Measurements from ENCODE around the gene CHD1L.
"Not testable (repeated sequence)": the region's sequence is repeated elsewhere in the genome, so short reads cannot be mapped to it uniquely, and the experiment has no call there.

CHD1L gene

GRCh38 chr1:147242449-147243227, at the start of gene CHD1L:
CHD1L (plus strand) TSS chr1:147242684; CDS start chr1:147242704, 20 bp downstream.
- DNase-seq (ENCODE audit: low read depth in 2 of 3, low spot score in 2 of 3), result peak; percentile 78 to 84 (median 83)

DNA sequence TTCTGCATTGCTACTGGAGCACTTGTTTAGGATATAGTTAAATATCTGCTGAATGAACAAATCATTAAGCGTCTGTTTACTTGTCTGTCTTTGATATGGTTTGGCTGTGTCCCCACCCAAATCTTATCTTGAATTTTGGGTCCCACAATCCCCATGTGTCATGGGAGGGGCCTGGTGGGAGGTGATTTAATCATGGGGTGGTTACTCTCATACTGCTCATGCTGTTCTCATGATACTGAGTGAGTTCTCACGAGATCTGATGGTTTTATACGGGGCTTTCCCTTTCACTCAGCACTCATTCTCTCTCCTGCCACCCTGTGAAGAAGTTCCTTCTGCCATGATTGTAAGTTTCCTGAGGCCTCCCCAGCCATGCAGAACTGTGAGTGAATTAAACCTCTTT, 45.2 kb upstream of the CHD1L start:
- not testable (repeated sequence) for DNase-seq (ENCODE audit: low read depth in 2 of 3, low spot score in 2 of 3)

- no peak for DNase-seq (ENCODE audit: low read depth in 2 of 3, low spot score in 2 of 3)
Measured at GRCh38 chr1:147201276-147201675, 41.2 kb upstream of the CHD1L start.

DNA sequence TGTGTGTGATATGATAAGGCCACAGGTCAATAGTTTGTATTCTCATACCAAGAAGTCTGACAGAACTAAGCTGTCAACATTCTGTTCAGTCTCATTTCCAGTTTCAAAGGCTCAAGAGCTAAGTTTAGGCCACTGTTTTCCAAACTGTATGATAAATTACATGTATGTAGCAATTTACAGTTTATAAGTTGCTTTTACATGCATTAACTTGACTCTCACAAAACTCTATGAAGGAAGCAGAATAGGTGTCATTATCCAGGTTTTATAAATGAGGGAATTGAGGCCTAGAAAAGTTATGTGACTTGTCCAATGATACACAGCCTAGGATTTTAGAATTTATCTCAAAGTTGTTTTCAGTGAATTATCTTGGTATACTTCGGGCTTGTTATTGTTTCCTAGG, 40.7 kb upstream of the CHD1L start:
- DNase-seq (ENCODE audit: low read depth in 2 of 3, low spot score in 2 of 3), result no peak

DNA sequence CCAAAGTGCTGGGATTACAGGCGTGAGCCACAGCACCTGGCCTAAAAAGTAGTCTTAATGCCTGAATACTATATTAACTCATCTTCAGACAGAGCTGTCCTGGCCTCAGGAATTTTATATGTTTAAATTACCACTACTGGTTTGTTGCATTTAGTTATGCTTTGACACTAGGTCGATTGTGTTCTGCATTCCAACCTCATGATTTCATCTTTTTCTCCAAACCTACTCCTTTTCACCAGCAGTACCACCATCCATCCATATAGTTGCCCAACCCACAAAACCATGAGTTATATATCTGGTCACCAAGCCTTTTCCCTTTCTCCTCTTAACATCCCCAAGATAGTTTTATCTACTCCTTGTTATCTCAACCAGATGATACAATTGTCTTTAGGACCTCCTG, 39.9 kb upstream of the CHD1L start:
- no peak for DNase-seq (ENCODE audit: low read depth in 2 of 3, low spot score in 2 of 3)

DNA sequence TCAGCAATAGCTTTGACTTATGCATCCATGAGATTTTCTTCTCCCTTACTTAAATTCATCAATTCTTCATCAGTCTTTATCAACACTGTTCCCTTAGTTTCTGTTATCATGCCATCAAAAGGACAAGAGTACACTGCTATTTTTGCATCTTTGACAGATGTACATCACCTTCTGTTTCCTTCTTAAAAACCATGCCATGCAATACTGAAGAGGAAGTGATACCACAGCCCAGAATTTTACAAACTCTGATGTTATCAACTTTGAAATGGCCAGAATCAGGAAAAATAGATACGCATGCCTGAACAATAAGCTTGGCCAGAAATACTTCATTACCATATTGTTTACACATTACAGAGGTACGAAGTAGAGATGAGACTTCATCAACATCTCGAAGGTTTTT, 38.4 kb upstream of the CHD1L start:
- DNase-seq (ENCODE audit: low read depth in 2 of 3, low spot score in 2 of 3), result no peak

GRCh38 chr1:147207192-147207591, 35.3 kb upstream of the CHD1L start:
- no peak for DNase-seq (ENCODE audit: low read depth in 2 of 3, low spot score in 2 of 3)

GRCh38 chr1:147208619-147209018, 33.9 kb upstream of the CHD1L start:
- no peak for DNase-seq (ENCODE audit: low read depth in 2 of 3, low spot score in 2 of 3)

GRCh38 chr1:147209825-147210821, 32.4 kb upstream of the CHD1L start:
- no peak for DNase-seq (ENCODE audit: low read depth in 2 of 3, low spot score in 2 of 3)

GRCh38 chr1:147210987-147211386, 31.5 kb upstream of the CHD1L start:
- no peak for DNase-seq (ENCODE audit: low read depth in 2 of 3, low spot score in 2 of 3)

GRCh38 chr1:147211577-147211976, 30.9 kb upstream of the CHD1L start:
- DNase-seq (ENCODE audit: low read depth in 2 of 3, low spot score in 2 of 3), result no peak

GRCh38 chr1:147213271-147213670, 29.2 kb upstream of the CHD1L start:
- DNase-seq (ENCODE audit: low read depth in 2 of 3, low spot score in 2 of 3), result no peak

DNA sequence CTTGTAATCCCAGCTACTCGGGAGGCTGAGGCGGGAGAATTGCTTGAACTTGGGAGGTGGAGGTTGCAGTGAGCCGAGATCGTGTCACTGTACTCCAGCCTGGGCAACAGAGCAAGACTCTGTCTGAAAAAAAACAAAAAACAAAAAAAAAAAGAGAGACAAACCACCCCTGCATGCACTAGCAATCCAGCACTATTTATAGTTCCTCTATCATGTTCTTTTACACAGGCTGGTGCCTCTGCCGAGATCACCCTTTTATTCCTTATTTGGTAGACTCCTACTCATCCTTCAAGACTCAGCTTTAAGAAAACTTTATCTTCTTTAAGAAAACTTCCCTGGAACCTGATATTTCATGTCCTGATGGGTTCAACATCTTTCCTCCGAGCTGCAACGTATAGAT, 28.2 kb upstream of the CHD1L start:
- DNase-seq (ENCODE audit: low read depth in 2 of 3, low spot score in 2 of 3), result no peak

DNA sequence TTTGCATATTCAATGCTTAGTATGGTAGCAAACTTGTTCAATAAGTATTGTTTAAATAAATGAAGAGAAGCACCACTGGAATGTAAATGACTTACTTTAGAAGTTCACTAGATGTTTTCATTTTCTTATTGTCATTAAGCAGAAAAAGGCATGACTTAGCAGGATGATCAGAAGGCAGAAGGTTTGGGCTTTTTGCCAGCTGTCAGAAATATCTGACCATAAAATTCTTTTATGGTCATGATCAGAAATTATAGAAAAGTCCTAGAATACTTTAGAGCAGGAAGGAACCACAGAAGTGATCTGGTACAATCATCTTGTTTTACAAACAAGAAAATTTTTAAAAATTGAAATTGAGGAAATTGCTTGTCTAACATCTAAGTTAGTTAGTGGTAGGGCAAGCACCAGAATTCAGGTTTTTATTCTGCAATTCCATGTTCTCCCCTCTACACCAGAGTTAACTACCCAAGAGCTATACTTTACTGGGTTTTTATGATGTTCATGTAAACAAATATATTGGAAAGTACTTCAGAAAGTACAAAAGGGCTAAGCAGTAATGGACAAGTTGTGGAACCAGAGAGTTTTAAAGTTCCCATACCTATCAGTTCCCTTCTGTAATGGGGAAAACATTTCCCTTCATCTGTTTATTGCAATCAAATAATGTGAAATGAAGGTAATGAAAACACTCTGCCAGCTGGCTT, 27.5 kb upstream of the CHD1L start:
- no peak for DNase-seq (ENCODE audit: low read depth in 2 of 3, low spot score in 2 of 3)

GRCh38 chr1:147215540-147215916, 27.0 kb upstream of the CHD1L start:
- DNase-seq (ENCODE audit: low read depth in 2 of 3, low spot score in 2 of 3), result no peak

DNA sequence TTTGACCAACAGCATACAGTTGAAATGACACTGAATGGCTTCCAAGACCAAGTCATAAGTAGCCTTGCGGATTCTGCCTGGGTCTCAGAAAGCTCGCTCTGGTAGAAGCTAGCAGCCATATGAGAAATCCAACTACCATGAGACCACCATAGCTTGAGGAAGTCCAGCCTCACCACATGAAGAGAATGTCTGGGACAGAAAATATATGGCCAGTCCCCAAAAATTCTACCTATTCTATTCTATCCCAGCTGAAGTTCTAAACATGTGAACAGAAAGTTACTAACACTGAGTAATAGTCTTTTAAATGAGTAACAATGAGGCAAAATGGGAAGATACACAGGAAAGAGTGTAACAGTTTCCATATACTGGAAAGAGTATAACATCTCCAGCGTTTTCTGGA, 26.4 kb upstream of the CHD1L start:
- no peak for DNase-seq (ENCODE audit: low read depth in 2 of 3, low spot score in 2 of 3)

DNA sequence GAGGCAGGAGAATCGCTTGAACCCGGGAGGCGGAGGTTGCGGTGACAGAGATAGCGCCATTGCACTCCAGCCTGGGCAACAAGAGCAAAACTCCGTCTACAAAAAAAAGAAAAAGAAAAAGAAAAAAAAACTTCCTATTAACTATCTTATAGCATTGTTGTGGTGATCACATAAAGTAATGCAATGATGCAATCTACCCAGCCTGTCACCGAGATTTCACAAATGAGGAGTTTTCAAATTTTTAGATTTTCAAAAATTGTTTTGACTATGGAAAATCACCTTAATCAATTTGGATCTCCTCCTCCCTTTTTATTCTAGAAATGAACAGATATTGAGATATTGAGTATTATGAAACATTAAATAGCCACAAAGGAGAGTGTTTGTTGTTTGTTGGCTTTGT, 25.3 kb upstream of the CHD1L start:
- DNase-seq (ENCODE audit: low read depth in 2 of 3, low spot score in 2 of 3), result no peak

- no peak for DNase-seq (ENCODE audit: low read depth in 2 of 3, low spot score in 2 of 3)
Measured at GRCh38 chr1:147218606-147219005, 23.9 kb upstream of the CHD1L start.

GRCh38 chr1:147223740-147224615, 18.5 kb upstream of the CHD1L start:
- DNase-seq (ENCODE audit: low read depth in 2 of 3, low spot score in 2 of 3), result no peak

DNA sequence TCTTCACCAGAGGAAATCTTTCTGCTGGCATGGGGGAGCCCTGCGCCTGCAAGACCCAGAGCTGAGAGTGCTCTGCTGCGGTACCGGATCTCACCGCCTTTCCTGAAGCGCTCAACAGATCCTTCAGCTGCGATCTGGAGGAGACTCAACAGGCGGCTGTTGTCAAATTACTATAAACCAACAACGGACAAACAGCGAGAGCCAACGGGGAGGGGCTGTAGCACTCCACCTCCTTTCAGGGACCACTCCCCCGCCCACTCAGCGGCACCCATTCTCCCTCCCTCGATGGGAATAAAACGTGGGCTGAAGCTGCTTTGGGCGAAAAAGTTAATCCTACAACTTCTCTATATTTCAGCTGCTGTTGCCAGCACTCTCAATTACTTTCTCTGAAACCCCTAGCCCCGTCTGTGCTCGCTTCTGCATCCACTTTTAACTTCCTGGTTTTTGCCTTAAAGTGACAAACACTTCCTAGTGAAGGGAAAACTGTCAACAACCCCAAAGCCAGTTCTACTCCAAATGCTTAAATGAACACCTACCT, 17.2 kb upstream of the CHD1L start, which contains the start of gene FMO5:
Gene FMO5, minus strand, starts transcription at position 147 of the 538 bp plus-strand sequence. CDS start 310 bp downstream, outside the sequence.
- DNase-seq (ENCODE audit: low read depth in 2 of 3, low spot score in 2 of 3), result peak in 2 of 3 experiments; percentile 10 to 14
